Activated CD4-positive, alpha-beta T cell treated with anti-CD3 and anti-CD28 coated beads, Interleukin-2, amount 50 U/mL, for 24 hours (primary cell): ENCODE data around the gene DYNLT3.
A peak's percentile ranks its signal among the peaks of the same experiment; 100 is the strongest.

Experiments used
- DNase-seq, 2 donors: peaks; one replicate each; pipeline ENCODE4 v3.0.0-alpha.2; 2020; ENCODE audit warnings: low read depth in 1 of 2, low spot score in 1 of 2

DYNLT3 gene

GRCh38 chrX:37844622-37845021 lies 2.7 kb downstream of the DYNLT3 start:
- DNase-seq = no peak

DNA sequence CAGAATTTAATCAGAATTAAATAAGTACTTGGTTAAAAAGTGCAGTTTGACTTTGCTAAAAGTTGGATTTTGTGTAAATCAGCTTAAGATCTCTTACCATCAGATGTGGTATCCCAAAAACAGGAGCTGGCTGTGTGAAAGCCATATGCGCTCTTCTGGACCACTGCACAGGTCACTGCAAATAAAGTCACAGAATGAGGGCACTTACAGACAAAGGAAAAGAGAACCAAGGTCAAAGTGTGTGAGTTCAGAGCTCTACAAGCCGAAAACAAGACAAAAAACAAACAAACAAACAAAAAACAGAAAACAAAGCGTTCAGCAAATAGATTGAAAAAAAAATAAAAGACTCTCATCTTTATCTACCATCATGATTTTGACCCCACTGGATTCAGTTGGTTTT lies 6.4 kb downstream of the DYNLT3 start:
- no peak for DNase-seq

- no peak for DNase-seq
Measured at GRCh38 chrX:37834937-37835336, 12.4 kb downstream of the DYNLT3 start.

- DNase-seq = no peak
Measured at GRCh38 chrX:37830371-37830770, 17.0 kb downstream of the DYNLT3 start.

DNA sequence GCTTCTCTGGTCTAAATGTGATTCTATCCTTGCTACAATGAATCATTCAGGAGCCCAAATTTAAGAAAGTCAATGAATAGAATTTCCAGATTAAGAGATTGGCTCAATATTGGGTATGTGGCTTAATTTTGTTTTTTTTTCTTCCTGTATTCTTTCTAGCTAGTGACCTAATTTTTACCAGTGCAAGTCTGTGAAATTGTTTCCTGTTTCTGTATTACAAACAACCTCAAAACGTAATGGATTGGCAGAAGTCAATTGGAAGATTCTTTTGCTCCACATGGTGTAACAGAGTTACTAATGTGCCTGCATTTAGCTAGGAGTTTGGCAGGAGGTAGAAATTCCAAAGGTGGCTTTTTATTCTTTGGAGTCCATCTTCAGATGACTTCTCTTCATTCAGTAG lies 17.6 kb downstream of the DYNLT3 start:
- DNase-seq = no peak

GRCh38 chrX:37825215-37825842 lies 22.0 kb downstream of the DYNLT3 start:
- DNase-seq = peak in 1 of 2 donors; percentile 30

DNA sequence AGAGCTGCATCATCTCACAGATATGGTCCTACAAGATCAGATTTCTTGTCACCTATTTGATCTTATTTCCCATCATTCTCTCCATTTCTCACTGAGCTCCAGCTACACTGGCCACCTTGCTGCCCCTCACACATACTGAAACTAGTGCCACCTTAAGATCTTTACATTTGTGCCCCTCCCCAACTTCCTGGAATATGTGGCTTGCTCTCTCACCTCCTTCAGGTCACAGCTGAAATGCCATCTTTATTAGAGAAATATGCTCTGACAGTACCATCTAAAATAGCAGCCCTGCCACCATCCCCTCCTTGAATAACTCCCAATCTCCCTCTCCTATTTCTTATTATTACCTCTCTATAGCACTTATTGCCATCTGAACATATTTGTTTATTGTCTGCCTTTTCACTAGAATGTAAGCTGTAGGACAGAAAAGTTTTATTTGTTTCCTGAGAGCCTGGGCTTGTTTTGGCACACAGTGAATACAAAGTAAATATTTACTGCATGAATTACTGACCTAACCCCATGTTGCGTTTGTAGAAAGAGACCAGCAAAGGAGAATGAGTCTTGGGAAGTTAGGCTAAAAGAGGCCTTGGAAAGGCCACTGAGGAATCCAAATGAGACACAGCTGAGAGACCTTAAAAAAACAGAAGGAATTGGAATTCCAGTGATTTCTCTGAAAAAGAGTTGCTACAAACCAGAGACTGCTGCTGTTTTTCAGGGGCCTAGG lies 22.7 kb downstream of the DYNLT3 start:
- no peak for DNase-seq

GRCh38 chrX:37820646-37821045 lies 26.7 kb downstream of the DYNLT3 start:
- no peak for DNase-seq

- no peak for DNase-seq
Measured at GRCh38 chrX:37818031-37818430, 29.3 kb downstream of the DYNLT3 start.

DNA sequence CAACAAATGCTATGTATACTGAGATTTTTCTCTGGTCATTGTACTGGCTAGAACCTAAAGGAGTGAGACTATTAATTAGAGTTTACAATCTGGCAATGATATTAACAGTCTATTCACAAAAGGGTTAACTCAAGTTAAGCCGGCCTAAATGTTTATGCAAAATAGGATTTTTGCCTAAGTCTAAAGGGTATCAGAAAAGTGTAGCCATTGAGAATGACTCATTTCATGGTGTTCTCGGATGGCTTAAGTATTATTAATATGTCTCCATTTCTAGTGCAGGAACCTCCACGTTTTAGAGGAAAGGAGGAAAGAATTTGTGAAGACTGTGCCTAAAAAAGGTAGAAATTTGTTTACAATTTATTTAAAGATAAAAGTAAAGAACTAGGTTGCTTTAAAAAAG lies 29.8 kb downstream of the DYNLT3 start:
- DNase-seq = no peak

GRCh38 chrX:37817176-37817575 lies 30.2 kb downstream of the DYNLT3 start:
- no peak for DNase-seq

DNA sequence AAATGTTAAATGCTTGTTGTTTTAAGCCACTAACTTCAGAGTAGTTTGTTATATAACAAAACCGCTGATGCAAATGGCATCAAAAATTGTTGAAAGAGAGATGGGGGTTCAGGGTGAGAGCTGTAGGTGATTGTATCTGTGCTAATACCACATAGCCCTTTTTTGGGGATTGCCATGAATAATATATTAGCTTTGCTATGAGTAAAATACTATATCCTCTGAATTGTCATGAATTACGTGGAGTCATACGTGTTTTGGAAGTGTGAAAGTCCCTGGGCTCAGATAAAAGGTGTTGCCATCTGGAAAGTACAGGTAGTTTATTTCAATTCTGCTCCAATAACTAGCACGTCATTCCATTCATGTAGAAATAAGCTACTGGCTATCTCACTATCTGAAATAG lies 30.6 kb downstream of the DYNLT3 start:
- no peak for DNase-seq

- DNase-seq = no peak
Measured at GRCh38 chrX:37815366-37815765, 32.0 kb downstream of the DYNLT3 start.

DNA sequence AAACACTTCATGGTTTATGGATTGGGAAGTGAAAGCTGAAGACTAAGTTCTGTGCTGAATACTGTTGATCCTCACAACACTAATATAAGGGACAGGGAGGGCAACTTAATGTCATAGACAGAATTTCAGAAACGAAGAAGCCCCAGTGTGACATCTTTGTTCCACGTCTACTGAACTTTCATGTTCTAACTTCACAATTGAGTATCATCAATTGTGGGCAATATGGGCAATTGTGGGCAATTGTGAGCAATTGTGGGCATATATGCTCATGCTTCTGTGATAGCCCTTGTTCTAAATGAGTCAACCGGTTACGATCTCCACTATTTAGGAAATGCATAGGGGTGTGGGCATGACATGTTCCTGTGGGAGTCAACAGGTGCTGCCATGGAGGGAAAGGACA lies 33.8 kb downstream of the DYNLT3 start:
- no peak for DNase-seq

DNA sequence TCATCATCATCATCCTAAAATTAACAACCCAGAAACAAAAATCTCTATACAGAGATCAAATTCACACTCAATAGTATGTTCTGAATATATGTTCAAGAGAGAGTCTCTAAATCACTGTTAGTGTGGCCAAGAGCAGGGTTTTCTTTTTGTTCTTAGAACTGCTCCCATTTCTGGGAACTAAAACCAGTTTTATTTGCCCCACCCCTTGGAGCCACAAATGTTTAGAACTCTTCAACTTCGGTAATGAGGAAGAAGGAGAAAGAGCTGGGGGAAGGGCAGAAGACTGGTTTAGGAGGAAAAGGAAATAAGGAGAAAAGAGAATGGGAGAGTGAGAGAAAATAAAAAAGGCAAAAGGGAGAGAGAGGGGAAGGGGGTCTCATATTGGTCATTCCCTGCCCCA lies 35.3 kb downstream of the DYNLT3 start:
- DNase-seq = no peak

- DNase-seq = no peak
Measured at GRCh38 chrX:37809970-37810369, 37.4 kb downstream of the DYNLT3 start.

- DNase-seq = no peak
Measured at GRCh38 chrX:37803057-37803456, 44.3 kb downstream of the DYNLT3 start.

GRCh38 chrX:37802028-37802427 lies 45.3 kb downstream of the DYNLT3 start:
- no peak for DNase-seq

DNA sequence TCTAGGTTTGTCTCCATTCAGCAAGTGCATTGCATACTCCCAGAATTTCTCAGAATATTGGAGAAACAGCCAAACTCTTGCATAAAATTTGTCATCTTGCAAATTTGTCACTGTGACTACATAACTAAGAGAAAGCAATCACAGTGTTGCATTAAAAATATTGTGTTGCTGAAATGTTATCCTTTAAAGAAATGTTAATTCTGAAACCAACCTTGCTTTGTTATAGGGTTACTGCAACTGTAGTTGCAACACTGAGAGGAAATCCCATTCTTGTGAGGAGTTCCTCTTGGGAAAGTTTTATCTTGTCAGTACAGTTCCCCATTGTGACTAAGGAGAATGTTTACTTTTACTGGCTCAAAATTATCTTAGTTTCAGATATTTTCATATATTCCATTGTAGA lies 46.7 kb downstream of the DYNLT3 start:
- no peak for DNase-seq

- DNase-seq = no peak
Measured at GRCh38 chrX:37799936-37800335, 47.4 kb downstream of the DYNLT3 start.

DNA sequence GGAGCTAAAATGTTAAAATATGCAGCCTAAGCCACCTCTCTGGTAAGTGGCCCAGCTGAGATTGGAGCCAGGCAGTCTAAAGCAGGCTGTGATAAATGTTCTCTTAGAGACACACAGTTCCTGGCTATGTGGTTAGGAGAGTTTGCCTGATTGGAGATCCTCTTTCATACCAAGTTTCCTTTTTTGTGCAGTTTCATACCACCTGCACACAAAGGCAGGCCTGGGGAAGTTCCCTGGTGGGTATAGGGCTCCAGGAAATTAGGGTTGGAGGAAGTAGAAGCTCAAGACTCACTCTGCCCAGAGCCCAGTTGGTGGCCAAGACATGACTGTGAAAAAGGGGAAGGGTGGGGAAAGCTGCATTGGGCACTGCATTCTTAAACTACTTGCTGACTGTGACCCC lies 50.6 kb downstream of the DYNLT3 start:
- DNase-seq = no peak

GRCh38 chrX:37796310-37796709 lies 51.1 kb downstream of the DYNLT3 start:
- no peak for DNase-seq
